IPS DF 6.9 (cell line): ENCODE measurements around the gene MAT2B.

Experiments used
- DNase-seq: peaks from one replicate; pipeline ENCODE4 v3.0.0-alpha.2; 2013; ENCODE audit warnings: low read depth, low spot score
- H3K27ac ChIP-seq: one replicate; pipeline ENCODE4 v1.5.1; 2013; ENCODE audit warnings: low read length, control low read depth
- H3K27me3 ChIP-seq: 2 replicates; pipeline ENCODE4 v1.6.1; 2013; ENCODE audit warnings: mild to moderate bottlenecking, low read length; ENCODE audit not compliant: control insufficient read depth, insufficient read depth
- H3K36me3 ChIP-seq: 2 replicates; pipeline ENCODE4 v1.6.1; 2013; ENCODE audit warnings: low read length; ENCODE audit not compliant: control insufficient read depth, insufficient read depth
- H3K4me1 ChIP-seq: 2 replicates; pipeline ENCODE4 v1.6.1; 2013; ENCODE audit warnings: low read length; ENCODE audit not compliant: control insufficient read depth, insufficient read depth
- H3K4me3 ChIP-seq: 2 replicates; pipeline ENCODE4 v1.5.1; 2013; ENCODE audit warnings: mild to moderate bottlenecking, low read length
- H3K9me3 ChIP-seq: 2 replicates; pipeline ENCODE4 v1.6.1; 2013; ENCODE audit warnings: low read length, inconsistent platforms; ENCODE audit not compliant: control insufficient read depth, insufficient read depth
- WGBS: extraction: QIAGEN DNeasy Blood & Tissue Kit; methylation state at CpG from one replicate; pipeline ENCODE4 v1.1.7; 2013; ENCODE audit warnings: mixed read lengths, missing lambda C conversion rate; ENCODE audit not compliant: insufficient read length, insufficient coverage; 5-methylcytosine and 5-hydroxymethylcytosine counted together

The MAT2B gene

DNA sequence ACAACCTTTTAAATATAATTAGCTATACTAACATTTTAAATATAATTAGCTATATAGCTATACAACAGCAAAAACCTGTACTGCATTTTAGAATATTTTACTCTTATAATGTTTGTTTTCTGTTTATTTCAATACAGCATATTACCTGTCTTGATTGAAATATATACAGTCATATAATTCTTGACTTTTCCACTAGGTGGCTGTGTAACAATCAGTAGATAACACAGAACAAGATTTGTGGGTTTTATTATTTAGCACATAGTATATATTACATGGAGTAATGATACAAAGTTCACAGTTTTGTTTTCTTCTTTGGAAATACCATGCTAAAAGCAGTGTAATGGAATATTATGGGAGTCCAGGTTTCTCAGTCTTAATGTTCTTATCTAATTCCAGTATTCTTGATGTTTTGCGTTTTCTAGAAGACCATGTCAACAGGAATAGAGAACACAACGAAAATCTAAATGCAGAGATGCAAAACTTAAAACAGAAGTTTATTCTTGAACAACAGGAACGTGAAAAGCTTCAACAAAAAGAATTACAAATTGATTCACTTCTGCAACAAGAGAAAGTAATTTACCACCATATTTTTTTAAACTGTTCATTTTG lies 31.7 kb upstream of the MAT2B start:
- Histone ChIP-seq H3K9me3 (no peaks in the 10 kb centered on the region), H3K36me3 (peaks cover 15% of the 10 kb centered on the region; the same call in 1 of the 2 replicates), H3K27ac (no peak overlapping the region), H3K27me3 (no peaks in the 10 kb centered on the region), H3K4me1 (no peaks in the 10 kb centered on the region), H3K4me3 (no peak overlapping the region)
- no peak for DNase-seq
- WGBS, result no CpG with 5 or more reads among the region's 3 CpGs

DNA sequence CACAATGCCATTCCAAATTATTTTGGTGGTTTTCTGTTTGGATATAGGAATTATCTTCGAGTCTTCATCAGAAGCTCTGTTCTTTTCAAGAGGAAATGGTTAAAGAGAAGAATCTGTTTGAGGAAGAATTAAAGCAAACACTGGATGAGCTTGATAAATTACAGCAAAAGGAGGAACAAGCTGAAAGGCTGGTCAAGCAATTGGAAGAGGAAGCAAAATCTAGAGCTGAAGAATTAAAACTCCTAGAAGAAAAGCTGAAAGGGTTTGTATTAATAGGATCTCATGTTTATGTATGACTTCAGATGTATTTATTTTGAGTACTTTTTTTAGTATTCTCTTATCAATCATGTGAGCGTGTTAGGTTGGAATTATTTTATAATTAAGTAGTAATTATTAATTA lies 30.0 kb upstream of the MAT2B start:
- DNase-seq, result no peak
- Histone ChIP-seq H3K27ac (no peak overlapping the region), H3K36me3 (peaks cover 15% of the 10 kb centered on the region; the same call in 1 of the 2 replicates), H3K4me3 (no peak overlapping the region), H3K27me3 (no peaks in the 10 kb centered on the region), H3K9me3 (no peaks in the 10 kb centered on the region), H3K4me1 (no peaks in the 10 kb centered on the region)
- WGBS, result 100% methylated on average over 1 of the region's 2 CpGs

DNA sequence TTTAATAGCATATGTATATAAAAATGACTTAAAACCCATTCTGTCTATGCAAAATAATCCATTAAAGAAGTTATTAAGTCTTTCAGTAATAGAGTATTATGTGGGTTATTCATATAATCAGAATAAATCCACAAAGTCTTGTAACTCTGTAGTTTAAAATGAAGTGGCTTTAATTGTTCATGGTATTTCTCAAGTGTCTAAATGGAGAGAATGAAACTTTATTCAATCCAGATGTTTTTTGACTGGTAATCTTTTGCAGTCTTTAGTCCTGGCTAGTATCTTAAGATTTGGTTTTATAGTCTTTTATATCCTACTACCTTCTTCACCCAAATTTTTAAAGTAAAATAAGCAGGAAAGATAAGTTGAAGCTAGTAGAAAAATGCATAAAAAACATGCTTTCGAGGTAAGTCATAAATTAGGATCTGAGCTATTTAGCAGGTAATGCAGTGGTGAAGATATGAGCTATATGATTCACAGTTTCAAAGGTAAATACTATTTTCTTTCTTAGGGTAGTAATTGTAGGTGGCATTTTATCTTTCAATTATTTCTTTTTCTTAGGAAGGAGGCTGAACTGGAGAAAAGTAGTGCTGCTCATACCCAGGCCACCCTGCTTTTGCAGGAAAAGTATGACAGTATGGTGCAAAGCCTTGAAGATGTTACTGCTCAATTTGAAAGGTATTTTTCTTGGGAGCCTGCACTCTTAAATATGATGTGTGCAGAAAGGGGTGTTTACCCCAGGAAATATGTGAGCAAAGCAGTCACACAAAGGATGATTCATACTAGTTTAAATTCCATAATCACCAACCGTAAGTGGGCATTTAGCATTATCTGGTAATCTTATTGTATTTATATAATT lies 27.1 kb upstream of the MAT2B start:
- Histone ChIP-seq H3K4me3 (no peak overlapping the region), H3K36me3 (peaks cover 7% of the 10 kb centered on the region; the same call in 1 of the 2 replicates), H3K9me3 (no peaks in the 10 kb centered on the region), H3K4me1 (no peaks in the 10 kb centered on the region), H3K27me3 (no peaks in the 10 kb centered on the region), H3K27ac (no peak overlapping the region)
- no CpG with 5 or more reads among the region's 2 CpGs for WGBS
- no peak for DNase-seq

DNA sequence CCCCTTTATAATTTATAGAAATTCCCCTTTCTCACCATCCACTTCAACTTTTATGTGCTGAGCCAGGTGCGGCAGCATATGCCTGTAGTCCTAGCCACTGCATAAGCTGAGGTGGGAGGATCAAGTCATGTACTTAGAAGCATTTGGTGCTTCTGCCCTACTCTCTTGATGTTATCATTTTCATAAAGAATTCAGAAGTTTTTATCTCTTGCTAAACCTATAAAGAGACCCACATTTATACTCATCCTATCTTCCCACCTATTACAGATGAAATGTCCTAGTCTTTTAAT lies 26.5 kb upstream of the MAT2B start:
- no peaks in the 10 kb centered on the region for H3K9me3 ChIP-seq
- no peaks in the 10 kb centered on the region for H3K4me1 ChIP-seq
- no peak overlapping the region for H3K4me3 ChIP-seq
- no peaks in the 10 kb centered on the region for H3K27me3 ChIP-seq
- no CpG with 5 or more reads among the region's 1 CpG for whole genome bisulfite sequencing
- no peak overlapping the region for H3K27ac ChIP-seq
- H3K36me3 ChIP-seq, result peaks cover 7% of the 10 kb centered on the region; the same call in 1 of the 2 replicates
- no peak for DNase-seq

DNA sequence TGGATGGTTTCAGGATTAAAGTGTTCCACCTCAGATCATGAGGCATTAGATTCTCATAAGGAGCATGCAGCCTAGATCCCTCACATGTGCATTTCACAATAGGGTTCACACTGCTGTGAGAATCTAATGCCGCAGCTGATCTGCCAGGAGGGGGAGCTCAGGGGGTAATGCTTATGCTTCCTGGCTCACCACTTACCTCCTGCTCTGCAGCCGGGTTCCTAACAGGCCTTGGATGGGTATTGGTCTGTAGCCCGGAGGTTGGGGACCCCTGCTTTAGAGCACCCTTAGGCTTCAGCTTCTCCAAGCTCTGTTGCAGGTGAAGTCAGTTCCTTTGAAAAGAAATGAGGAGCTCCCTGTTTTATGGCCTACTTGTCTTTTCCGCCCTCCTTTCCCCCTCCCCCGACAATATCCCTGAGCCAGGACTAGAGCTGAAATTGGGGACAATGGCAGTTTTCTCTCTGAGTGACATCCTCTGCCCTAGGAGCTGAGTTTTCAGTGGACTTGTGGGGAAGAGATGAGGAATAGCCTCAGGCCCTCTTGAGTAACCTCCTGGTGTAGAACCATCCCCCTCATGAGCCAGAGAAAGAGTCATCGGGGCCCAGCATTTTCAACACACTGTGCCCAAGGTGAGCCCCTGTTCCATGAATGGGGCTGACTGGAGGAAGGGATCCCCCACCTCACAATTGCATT lies 16.2 kb upstream of the MAT2B start:
- Histone ChIP-seq H3K4me1 (no peaks in the 10 kb centered on the region), H3K4me3 (no peak overlapping the region), H3K9me3 (no peaks in the 10 kb centered on the region), H3K36me3 (peaks cover 4% of the 10 kb centered on the region; the same call in 1 of the 2 replicates), H3K27ac (no peak overlapping the region), H3K27me3 (no peaks in the 10 kb centered on the region)
- DNase-seq, result no peak
- no CpG with 5 or more reads among the region's 6 CpGs for WGBS

DNA sequence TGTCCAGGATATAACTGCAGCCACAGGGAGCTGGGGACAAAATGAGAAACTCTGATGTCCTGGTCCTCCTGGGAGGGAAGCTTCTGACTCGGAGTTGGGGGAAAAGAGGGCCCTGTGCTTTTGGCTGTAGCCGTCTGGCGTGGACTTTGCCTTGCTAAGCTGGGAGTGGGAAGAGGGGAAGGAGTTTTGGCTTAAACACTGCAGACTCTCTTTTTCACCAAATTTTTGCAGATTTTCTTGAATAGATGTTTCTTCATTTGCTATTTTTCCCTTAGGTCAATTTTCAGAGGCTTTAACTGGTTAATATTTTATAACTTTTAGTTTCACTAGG lies 15.7 kb upstream of the MAT2B start:
- Histone ChIP-seq H3K27me3 (no peaks in the 10 kb centered on the region), H3K9me3 (no peaks in the 10 kb centered on the region), H3K4me1 (no peaks in the 10 kb centered on the region), H3K27ac (no peak overlapping the region), H3K36me3 (peaks cover 4% of the 10 kb centered on the region; the same call in 1 of the 2 replicates), H3K4me3 (no peak overlapping the region)
- no CpG with 5 or more reads among the region's 3 CpGs for WGBS
- no peak for DNase-seq

DNA sequence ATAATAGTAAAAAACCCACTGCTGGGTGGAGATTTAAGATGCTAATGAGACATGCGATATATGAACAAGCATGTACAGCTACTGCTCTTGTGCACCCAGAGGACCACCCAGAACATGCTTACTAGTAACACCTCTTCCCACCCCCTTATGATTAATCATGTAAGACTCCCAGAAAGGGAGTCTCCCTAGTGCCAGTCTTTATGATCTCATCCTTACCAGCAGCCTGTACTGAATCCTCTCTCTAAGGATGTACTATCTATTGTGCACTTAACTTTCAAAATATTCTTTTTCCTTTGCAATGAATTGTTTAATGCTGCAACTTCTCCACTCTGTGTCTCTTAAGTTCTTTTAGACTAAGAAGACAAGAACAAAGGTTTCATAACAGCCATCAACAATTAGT lies 9.1 kb upstream of the MAT2B start:
- no peaks in the 10 kb centered on the region for H3K27me3 ChIP-seq
- no peak for DNase-seq
- no peak overlapping the region for H3K4me3 ChIP-seq
- H3K4me1 ChIP-seq, result no peaks in the 10 kb centered on the region
- H3K9me3 ChIP-seq, result no peaks in the 10 kb centered on the region
- H3K27ac ChIP-seq, result no peak overlapping the region
- no CpG with 5 or more reads among the region's 1 CpG for WGBS
- no peaks in the 10 kb centered on the region for H3K36me3 ChIP-seq

DNA sequence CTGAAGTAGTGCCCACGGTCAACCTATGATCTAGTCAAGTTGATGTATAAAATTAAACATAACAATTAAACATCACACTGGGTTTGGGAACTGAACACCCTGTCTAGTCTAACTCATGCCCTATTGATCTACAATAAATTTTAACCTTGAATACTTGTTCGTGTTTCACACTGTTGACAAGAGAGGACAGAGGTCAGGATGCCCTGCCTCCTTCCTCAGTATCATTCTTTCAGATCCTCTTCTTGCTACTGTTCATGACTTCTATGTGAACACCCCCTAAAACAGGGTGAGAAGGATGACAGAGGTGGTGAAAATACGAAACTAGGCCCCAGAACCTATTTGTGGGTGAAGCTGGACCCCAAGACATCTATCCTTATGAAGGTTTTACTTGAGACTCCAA lies 8.1 kb upstream of the MAT2B start:
- no peak for DNase-seq
- WGBS, result no CpG with 5 or more reads among the region's 3 CpGs
- Histone ChIP-seq H3K27me3 (no peaks in the 10 kb centered on the region), H3K36me3 (no peaks in the 10 kb centered on the region), H3K4me3 (no peak overlapping the region), H3K4me1 (0 out of 2 replicates have a peak, but pooled peaks cover 1% of the 10 kb centered on the region), H3K27ac (no peak overlapping the region), H3K9me3 (no peaks in the 10 kb centered on the region)

DNA sequence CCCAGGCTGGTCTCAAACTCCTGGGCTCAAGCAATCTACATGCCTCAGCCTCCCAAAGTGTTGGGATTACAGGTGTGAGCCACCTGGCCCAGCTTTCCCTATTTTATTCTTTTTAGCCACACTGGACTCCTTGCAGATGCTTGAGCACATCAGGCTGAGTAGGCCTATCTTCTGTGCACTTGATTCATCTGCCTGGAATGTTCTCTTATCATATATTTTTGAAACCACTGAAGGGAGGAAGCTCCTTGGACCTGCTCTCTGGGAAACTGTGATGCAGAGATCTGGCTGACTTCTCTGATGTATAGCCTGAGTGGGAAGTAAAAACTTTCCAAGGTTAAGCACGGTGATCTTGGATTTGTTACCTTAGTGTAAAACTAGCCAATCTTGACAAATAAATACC lies 6.5 kb upstream of the MAT2B start:
- Histone ChIP-seq H3K4me3 (no peak overlapping the region), H3K4me1 (0 out of 2 replicates have a peak, but pooled peaks cover 1% of the 10 kb centered on the region), H3K27ac (no peak overlapping the region), H3K36me3 (no peaks in the 10 kb centered on the region), H3K9me3 (no peaks in the 10 kb centered on the region), H3K27me3 (no peaks in the 10 kb centered on the region)
- WGBS, result no CpG with 5 or more reads among the region's 1 CpG
- DNase-seq, result no peak

DNA sequence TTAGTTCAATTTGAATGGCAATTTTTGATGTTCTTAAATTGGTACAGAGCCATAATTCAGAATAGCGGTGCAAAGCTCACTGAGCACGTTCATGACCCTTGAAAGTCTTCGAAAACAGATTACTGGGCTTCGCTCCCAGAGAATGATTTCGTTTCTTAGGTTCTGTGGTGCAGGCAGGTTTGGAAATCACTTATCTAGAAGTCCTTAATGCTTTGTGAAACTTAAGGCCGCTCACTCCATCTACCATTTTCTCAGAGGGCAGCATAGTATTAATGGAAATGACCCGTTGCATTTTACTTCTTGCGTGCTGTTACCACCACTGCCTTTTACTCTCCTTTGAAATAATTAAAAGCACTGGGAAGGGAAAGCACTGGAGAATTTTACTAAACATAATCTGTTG lies 2.9 kb upstream of the MAT2B start:
- no peaks in the 10 kb centered on the region for H3K36me3 ChIP-seq
- no peak overlapping the region for H3K27ac ChIP-seq
- H3K4me1 ChIP-seq, result 0 out of 2 replicates have a peak, but pooled peaks cover 1% of the 10 kb centered on the region
- H3K27me3 ChIP-seq, result no peaks in the 10 kb centered on the region
- DNase-seq, result no peak
- WGBS, result no CpG with 5 or more reads among the region's 8 CpGs
- no peak overlapping the region for H3K4me3 ChIP-seq
- H3K9me3 ChIP-seq, result no peaks in the 10 kb centered on the region
